Stomach (tissue), 9 donors: ENCODE results near the gene TTN. TPM values are rescaled to one million over a fixed set of nuclear protein-coding genes. Genes with fewer than 3 reads are reported as not detected.
A peak's percentile ranks its signal among the peaks of the same experiment; 100 is the strongest.

Experiments used
- DNase-seq, 2 donors: peaks; one replicate each; pipeline versions ENCODE4 v3.0.0 to v3.0.0-alpha.2; 2013 to 2019
- H3K27ac ChIP-seq, 5 donors: fragments of 200-600 bp in 4 of 5; sonication (generic) in 4 of 5; one replicate each; pipeline ENCODE4 v1.5.1; 2013 to 2019; ENCODE audit warnings: mild to moderate bottlenecking in 1 of 5, moderate library complexity in 1 of 5
- H3K27me3 ChIP-seq, 3 donors: fragments of 200-600 bp; sonication (generic); one replicate each; pipeline ENCODE4 v1.5.1; 2017 to 2019; ENCODE audit warnings: mixed run types in 1 of 3
- H3K36me3 ChIP-seq, 4 donors: fragments of 200-600 bp; sonication (generic); 1 replicate in 3 of 4; 2 replicates in 1 of 4; pipeline ENCODE4 v1.5.1; 2016 to 2019
- H3K4me1 ChIP-seq, 4 donors: fragments of 200-600 bp; sonication (generic); one replicate each; pipeline ENCODE4 v1.5.1; 2016 to 2019
- H3K4me3 ChIP-seq, 4 donors: fragments of 200-600 bp; sonication (generic) in 3 of 4; one replicate each; pipeline ENCODE4 v1.5.1; 2016 to 2019; ENCODE audit warnings: mild to moderate bottlenecking in 1 of 4
- H3K9me3 ChIP-seq, 4 donors: fragments of 200-600 bp; sonication (generic); one replicate each; pipeline ENCODE4 v1.5.1; 2016 to 2019
- CTCF ChIP-seq, 7 experiments: fragments of 450-650 bp in 4 of 7; fragments of 200-600 bp in 3 of 7; sonication (generic) in 3 of 7; IDR thresholded peaks; one replicate each; pipeline ENCODE4 v1.5.1; 2016 to 2019; ENCODE audit warnings: antibody characterized with exemption in 7 of 7, control low read depth in 2 of 7, mild to moderate bottlenecking in 1 of 7
- EP300 ChIP-seq: sonication (generic); formaldehyde crosslinking; IDR thresholded peaks from one replicate; pipeline ENCODE4 v1.6.1; 2017; ENCODE audit warnings: antibody characterized with exemption
- POLR2A ChIP-seq, 4 donors: fragments of 450-650 bp; IDR thresholded peaks; one replicate each; pipeline ENCODE4 v1.6.1; 2016; ENCODE audit warnings: antibody characterized with exemption in 4 of 4, control low read depth in 2 of 4, mild to moderate bottlenecking in 1 of 4, moderate library complexity in 1 of 4
- POLR2AphosphoS5 ChIP-seq, 3 donors: sonication (generic); formaldehyde crosslinking; IDR thresholded peaks; one replicate each; pipeline ENCODE4 v1.6.1; 2016; ENCODE audit warnings: antibody characterized with exemption in 3 of 3
- WGBS, 5 donors: extraction: QIAGEN DNeasy Blood & Tissue Kit in 3 of 5; methylation state at CpG; one replicate each; pipeline versions ENCODE4 v1.1.5 to v1.1.7; 2013 to 2018; 5-methylcytosine and 5-hydroxymethylcytosine counted together
- intact Hi-C: fragments of 100-400 bp; cut with DNase I; formaldehyde crosslinking; loops from one replicate; pipeline ENCODE4 v1.15.1; 2023; ENCODE audit warnings: low total_unique reads
- polyA plus RNA-seq, 3 donors: library from polyadenylated mRNA; stranded (reverse); fragments of 200-250 nt; gene quantifications; one replicate each; pipeline ENCODE4 v1.2.3, GENCODE V29; 2013
- total RNA-seq, 5 donors: library from RNA; depleted of rRNA; stranded (reverse); fragments of >200 nt; gene quantifications; one replicate each; pipeline versions ENCODE4 v1.1.0 to v1.2.3, GENCODE V29; 2014 to 2016
- donor health status: healthy with polysubstance abuse.
- donor health status: Bipolar disorder and iron deficiency.
- donor health status: healthy.

TTN gene
- total and polyA plus RNA-seq, 8 donors: 0.03 to 12.8 (median 2.2) TPM

DNA sequence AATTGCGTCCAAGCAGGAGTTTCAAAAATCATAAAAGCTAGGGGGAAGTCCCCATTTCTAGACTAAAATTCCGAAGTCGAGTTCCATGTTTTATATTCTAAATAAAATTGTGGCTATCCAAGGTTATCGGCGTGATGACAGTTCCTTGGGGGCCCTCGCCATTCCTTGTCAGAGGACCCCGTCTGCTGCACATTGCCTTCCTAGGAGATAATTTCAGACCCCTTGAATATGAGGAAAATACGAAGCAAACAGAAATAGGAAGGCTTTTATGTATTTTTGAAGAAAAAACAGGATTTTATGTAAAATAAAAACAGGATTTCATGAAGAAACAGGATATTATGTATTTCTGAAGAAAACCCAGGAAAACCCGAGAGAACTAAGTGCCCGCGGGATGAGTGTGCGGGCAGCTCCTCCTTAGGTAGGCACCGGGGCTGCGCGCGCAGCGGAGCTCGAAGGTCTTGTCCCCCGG is 327.4 kb downstream of the TTN start:
- TF ChIP-seq CTCF (IDR thresholded peaks at IDR 0.05): peak in 1 of 7 experiments; percentile 6
- no peak for TF ChIP-seq POLR2A (IDR thresholded peaks at IDR 0.05)
- H3K36me3 ChIP-seq: no peaks in the 10 kb centered on the region
- peak overlapping the region; percentile 64 to 94 (median 88) for H3K4me3 ChIP-seq
- intact Hi-C loops: no loop called here
- peak in 1 of 2 donors; percentile 17 for DNase-seq
- H3K4me1 ChIP-seq: peaks cover 51 to 69% (median 61%) of the 10 kb centered on the region in 4 donors
- no peaks in the 10 kb centered on the region for H3K9me3 ChIP-seq
- peak overlapping the region; percentile 92 to 97 (median 95) for H3K27ac ChIP-seq
- WGBS, 5 donors: 26 to 30% (median 27%) methylated on average over 19 of the region's 19 CpGs
- no peaks in the 10 kb centered on the region for H3K27me3 ChIP-seq

GRCh38 chr2:178479275-178479616 is 328.0 kb downstream of the TTN start:
- Histone ChIP-seq H3K27ac (peak overlapping the region; percentile 86 to 97 (median 95)), H3K27me3 (no peaks in the 10 kb centered on the region), H3K4me3 (peak overlapping the region; percentile 56 to 69 (median 62)), H3K36me3 (no peaks in the 10 kb centered on the region), H3K9me3 (no peaks in the 10 kb centered on the region), H3K4me1 (peaks cover 45 to 64% (median 56%) of the 10 kb centered on the region in 4 donors)
- no peak for TF ChIP-seq EP300
- no peak for TF ChIP-seq POLR2A (IDR thresholded peaks at IDR 0.05)
- TF ChIP-seq POLR2AphosphoS5 (IDR thresholded peaks at IDR 0.05): no peak
- TF ChIP-seq CTCF (IDR thresholded peaks at IDR 0.05): no peak
- 46 to 56% (median 51%) methylated on average over 4 of the region's 4 CpGs for WGBS, 5 donors
- no peak for DNase-seq
- intact Hi-C loops: no loop called here

DNA sequence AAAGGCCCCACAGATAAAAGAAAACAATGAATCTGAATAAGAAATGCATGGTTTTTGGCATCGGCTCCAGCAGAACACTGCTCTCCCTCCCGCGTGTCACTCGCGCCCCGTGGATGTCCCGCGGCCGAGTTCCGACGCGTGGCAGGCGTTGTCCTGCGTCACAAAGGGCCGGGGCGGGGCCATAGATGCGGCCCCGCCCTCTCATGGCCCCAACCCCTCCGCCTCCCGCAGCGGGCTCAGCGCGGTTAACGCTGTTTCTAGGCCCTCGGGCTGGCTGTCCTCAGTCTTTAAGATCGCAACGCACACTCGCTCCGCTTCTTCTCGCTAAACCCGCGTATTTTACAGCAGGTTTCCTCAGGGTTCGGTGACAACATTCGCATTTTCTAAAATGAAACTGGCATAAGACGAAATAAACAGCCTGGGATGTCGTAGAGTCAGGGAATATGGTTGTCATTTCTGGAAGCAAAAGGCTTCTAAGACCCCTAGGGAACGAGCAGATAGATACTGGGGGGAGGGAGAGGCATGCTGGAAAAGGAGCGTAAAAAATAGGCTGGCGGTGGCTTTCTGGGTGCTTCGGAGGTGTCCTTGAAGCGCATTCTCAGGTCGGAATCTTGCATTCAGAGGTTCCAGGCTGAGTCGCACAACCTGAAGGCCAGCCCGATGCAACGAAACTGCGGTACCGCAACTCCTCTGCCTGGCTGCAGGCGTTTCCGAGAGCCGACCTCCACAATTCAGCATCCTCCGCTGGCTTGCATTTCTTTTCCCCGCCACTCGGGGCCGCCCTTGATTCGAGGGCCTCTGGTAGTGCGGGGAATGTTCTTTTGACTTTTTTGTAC is 328.6 kb downstream of the TTN start, which contains the start of gene FKBP7:
Gene FKBP7 (minus strand): TSS at position 162 of the 836 bp plus-strand sequence. CDS start 101 bp downstream, at position 61.
- Histone ChIP-seq H3K27ac (peak within 1 kb of the TSS; percentile 86 to 97 (median 95)), H3K27me3 (no peaks in the 10 kb centered on the region), H3K4me3 (peak within 1 kb of the TSS; percentile 56 to 69 (median 62)), H3K4me1 (peaks cover 39 to 58% (median 50%) of the 10 kb centered on the region in 4 donors), H3K9me3 (no peaks in the 10 kb centered on the region), H3K36me3 (no peaks in the 10 kb centered on the region)
- 2% methylated on average over 52 to 56 of the region's 56 CpGs for WGBS, 5 donors
- TF ChIP-seq POLR2A (IDR thresholded peaks at IDR 0.05) (peak in 2 of 4 donors; percentile 6 to 72), POLR2AphosphoS5 (IDR thresholded peaks at IDR 0.05) (peak; percentile 86 to 88 (median 87)), EP300 (no peak), CTCF (IDR thresholded peaks at IDR 0.05) (peak in 5 of 7 experiments; percentile 60 to 85 (median 71))
- intact Hi-C loops: no loop called here
- DNase-seq: peak; percentile 88 to 96

GRCh38 chr2:178478130-178478438 is 329.1 kb downstream of the TTN start:
- intact Hi-C loops: no loop called here
- no peaks in the 10 kb centered on the region for H3K9me3 ChIP-seq
- WGBS, 5 donors: 0 to 1% (median 1%) methylated on average over 10 of the region's 10 CpGs

More at GRCh38 chr2:178478130-178478438, 329.1 kb downstream of the TTN start:
- peaks cover 34 to 52% (median 45%) of the 10 kb centered on the region in 4 donors for H3K4me1 ChIP-seq
- no peaks in the 10 kb centered on the region for H3K27me3 ChIP-seq
- DNase-seq: no peak
- peak overlapping the region; percentile 56 to 69 (median 62) for H3K4me3 ChIP-seq
- TF ChIP-seq EP300 (no peak), CTCF (IDR thresholded peaks at IDR 0.05) (no peak), POLR2AphosphoS5 (IDR thresholded peaks at IDR 0.05) (no peak), POLR2A (IDR thresholded peaks at IDR 0.05) (no peak)
- no peaks in the 10 kb centered on the region for H3K36me3 ChIP-seq
- peak overlapping the region; percentile 86 to 97 (median 95) for H3K27ac ChIP-seq
